GM19025 (cell line): ENCODE data around the gene THBS1.

Experiments
- ATAC-seq: cut with Tn5 transposase; IDR thresholded peaks from one replicate; pipeline ENCODE4 v1.9.1; 2021; ENCODE audit warnings: mild to moderate bottlenecking, low read depth, moderate library complexity; ENCODE audit not compliant: unreplicated experiment

The THBS1 gene

GRCh38 chr15:39627451-39628143 is 46.7 kb downstream of the THBS1 start:
- no peak for ATAC-seq

- ATAC-seq, result no peak
Measured at GRCh38 chr15:39628144-39628508, 47.2 kb downstream of the THBS1 start.

- ATAC-seq, result no peak
Measured at GRCh38 chr15:39628546-39629257, 47.8 kb downstream of the THBS1 start.

- ATAC-seq, result no peak
Measured at GRCh38 chr15:39629371-39629770, 48.5 kb downstream of the THBS1 start.

GRCh38 chr15:39629906-39630305 is 49.0 kb downstream of the THBS1 start:
- no peak for ATAC-seq

GRCh38 chr15:39631357-39631756 is 50.5 kb downstream of the THBS1 start:
- ATAC-seq, result no peak

GRCh38 chr15:39638041-39638440 is 57.2 kb downstream of the THBS1 start:
- ATAC-seq, result no peak

- ATAC-seq, result no peak
Measured at GRCh38 chr15:39639037-39639436, 58.2 kb downstream of the THBS1 start.

- no peak for ATAC-seq
Measured at GRCh38 chr15:39640665-39641064, 59.8 kb downstream of the THBS1 start.

GRCh38 chr15:39641191-39641889 is 60.5 kb downstream of the THBS1 start:
- ATAC-seq, result no peak

- ATAC-seq, result no peak
Measured at GRCh38 chr15:39642011-39642640, 61.2 kb downstream of the THBS1 start.

GRCh38 chr15:39643727-39644126 is 62.8 kb downstream of the THBS1 start:
- ATAC-seq, result no peak

GRCh38 chr15:39644136-39644535 is 63.3 kb downstream of the THBS1 start:
- no peak for ATAC-seq

GRCh38 chr15:39645138-39645975 is 64.5 kb downstream of the THBS1 start:
- no peak for ATAC-seq

GRCh38 chr15:39645976-39646257 is 65.0 kb downstream of the THBS1 start:
- no peak for ATAC-seq

- no peak for ATAC-seq
Measured at GRCh38 chr15:39646425-39646824, 65.5 kb downstream of the THBS1 start.
